ENCODE data around the gene CERS1.

DNA sequence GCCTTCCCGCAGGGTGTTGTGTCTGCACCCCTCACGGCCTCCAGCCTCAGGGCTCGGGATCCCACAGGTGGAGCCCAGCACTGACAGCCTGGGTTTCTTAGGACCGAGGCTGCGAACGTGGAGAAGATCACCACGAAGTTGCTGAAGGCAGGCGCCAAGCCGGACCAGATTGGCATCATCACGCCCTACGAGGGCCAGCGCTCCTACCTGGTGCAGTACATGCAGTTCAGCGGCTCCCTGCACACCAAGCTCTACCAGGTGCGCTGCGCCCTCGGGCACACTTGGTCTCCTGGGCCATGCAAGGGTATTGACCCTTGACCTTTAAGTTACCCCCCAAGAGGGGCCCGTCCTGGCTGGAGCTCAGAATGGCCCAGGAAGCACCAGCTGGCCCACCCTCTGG, 35.2 kb downstream of the CERS1 start:
- TF ChIP-seq CTCF (tag by site-specific recombination; IDR thresholded peaks at IDR 0.05) (no peak), ZNF692 (tag by site-specific recombination; IDR thresholded peaks at IDR 0.05) (no peak)

Data from HEK293 (cell line).